Measurements from ENCODE around the gene CAPZB. TPM values are rescaled to one million over a fixed set of nuclear protein-coding genes. Genes with fewer than 3 reads are reported as not detected.

Gene CAPZB
- total and polyA plus RNA-seq, 2 donors (not counting 3 experiments of a cell fraction or from before 2014, with no cell fraction given): 196 to 347 TPM

GRCh38 chr1:19534281-19534680 lies 48.9 kb upstream of the CAPZB start:
- H3K27ac ChIP-seq (ENCODE audit: insufficient read depth, low read depth, low read length): no peak overlapping the region
- CTCF ChIA-PET: interaction anchor here (0.8 to 1.5 kb wide), 2 partner anchors 23 to 143 kb away, joined by 3 to 4 read pairs; no protein-coding TSS in a partner anchor
- H3K4me3 ChIP-seq (replicated peaks in 1 of 3; ENCODE audit: insufficient read depth in 1 of 3, low read depth in 1 of 3, low read length in 3 of 3): no peak overlapping the region
- POLR2A ChIA-PET: no interaction called here
- no peaks in the 10 kb centered on the region for H3K36me3 ChIP-seq (ENCODE audit: control insufficient read depth in 2 of 2, extremely low read depth in 1 of 2, insufficient read depth in 2 of 2, low read length in 2 of 2)
- FAIRE-seq: no peak
- H4K20me1 ChIP-seq (replicated peaks; ENCODE audit: control insufficient read depth, extremely low read depth, insufficient read depth, low read length): no peaks in the 10 kb centered on the region
- H3K27me3 ChIP-seq (ENCODE audit: control insufficient read depth in 2 of 2, insufficient read depth in 2 of 2, low read length in 2 of 2): no peaks in the 10 kb centered on the region
- H3K9me1 ChIP-seq (replicated peaks; ENCODE audit: control insufficient read depth, extremely low read depth, insufficient read depth, low read length): no peaks in the 10 kb centered on the region
- no peak for TF ChIP-seq GATA2 (IDR thresholded peaks at IDR 0.05; ENCODE audit: insufficient read depth, insufficient read length, low read depth, low read length)
- no peak for TF ChIP-seq EZH2 (IDR thresholded peaks at IDR 0.05; ENCODE audit: borderline replicate concordance, low read depth, low read length, severe bottlenecking)
- TF ChIP-seq MAX (IDR thresholded peaks at IDR 0.05; ENCODE audit: insufficient read depth, insufficient read length): no peak
- no peak for TF ChIP-seq CTCF (IDR thresholded peaks at IDR 0.05; ENCODE audit: extremely low read depth in 1 of 2, insufficient read depth in 1 of 2, low read depth in 1 of 2, low read length in 2 of 2)
- TF ChIP-seq FOS (IDR thresholded peaks at IDR 0.05; ENCODE audit: borderline replicate concordance, insufficient read depth, low read length): no peak
- TF ChIP-seq JUN (IDR thresholded peaks at IDR 0.05; ENCODE audit: borderline replicate concordance, insufficient read depth, insufficient read length, low read depth): no peak
- TF ChIP-seq POLR2AphosphoS5 (IDR thresholded peaks at IDR 0.05; ENCODE audit: insufficient read depth, low read depth, low read length): no peak
- no peak for TF ChIP-seq POLR2A (IDR thresholded peaks at IDR 0.05; ENCODE audit: low read depth, low read length)
- no peak for TF ChIP-seq MYC (IDR thresholded peaks at IDR 0.05; ENCODE audit: low read depth, low read length)
- no peaks in the 10 kb centered on the region for H3K9me3 ChIP-seq (replicated peaks; ENCODE audit: control insufficient read depth, insufficient read depth, low read length)
- H3K79me2 ChIP-seq (ENCODE audit: control insufficient read depth, insufficient read depth, low read length): no peaks in the 10 kb centered on the region
- BruUV-seq (replicated peaks): no TSS peak
- intact Hi-C loops (cut with micrococcal nuclease) (no loop called here), dilution Hi-C loops (cut with MboI; ENCODE audit: extremely low pct_ligation_motif_present, low sequenced_read_pairs) (no loop called here)
- H3K4me1 ChIP-seq (ENCODE audit: control insufficient read depth, extremely low read depth, insufficient read depth, low read length): no peaks in the 10 kb centered on the region
- no peak overlapping the region for H2AFZ ChIP-seq (ENCODE audit: low read depth, low read length)
- no peak overlapping the region for H3K4me2 ChIP-seq (ENCODE audit: insufficient read depth, low read length)
- H3K9ac ChIP-seq (replicated peaks; ENCODE audit: extremely low read depth, insufficient read depth, low read length): no peak overlapping the region
- DNase-seq (ENCODE audit: low read depth, low spot score): no peak
